GM19099 (cell line): ENCODE measurements around the gene LGALS3BP.
A peak's percentile ranks its signal among the peaks of the same experiment; 100 is the strongest.

ENCODE experiments used
- POLR2A ChIP-seq: IDR thresholded peaks from 3 replicates; pipeline ENCODE4 v1.6.1; 2011; ENCODE audit warnings: low read depth; ENCODE audit not compliant: insufficient read length; ENCODE audit errors: extremely low read depth

Gene LGALS3BP

GRCh38 chr17:79019632-79020584 is 40.2 kb upstream of the LGALS3BP start:
- TF ChIP-seq POLR2A: no peak

GRCh38 chr17:79019261-79019631 is 39.5 kb upstream of the LGALS3BP start:
- TF ChIP-seq POLR2A: no peak

- no peak for TF ChIP-seq POLR2A
These were observed 38.6 kb upstream of the LGALS3BP start for GRCh38 chr17:79018370-79018695.

- no peak for TF ChIP-seq POLR2A
These were observed 38.0 kb upstream of the LGALS3BP start for GRCh38 chr17:79017546-79018369.

GRCh38 chr17:79014158-79014758 is 34.5 kb upstream of the LGALS3BP start:
- no peak for TF ChIP-seq POLR2A

- TF ChIP-seq POLR2A: no peak
These were observed 32.9 kb upstream of the LGALS3BP start for GRCh38 chr17:79012563-79013134.

- TF ChIP-seq POLR2A: no peak
These were observed 31.9 kb upstream of the LGALS3BP start for GRCh38 chr17:79011451-79012147.

GRCh38 chr17:79010304-79010646 is 30.6 kb upstream of the LGALS3BP start:
- TF ChIP-seq POLR2A: no peak

- peak; percentile 84 for TF ChIP-seq POLR2A
These were observed 29.9 kb upstream of the LGALS3BP start, which contains the start of gene CANT1 for GRCh38 chr17:79009397-79010303. Gene CANT1, minus strand, starts transcription at chr17:79009764. Its CDS starts 12,142 bp downstream, at chr17:78997622.

GRCh38 chr17:79008666-79009387 is 29.1 kb upstream of the LGALS3BP start:
- no peak for TF ChIP-seq POLR2A

- TF ChIP-seq POLR2A: no peak
These were observed 28.0 kb upstream of the LGALS3BP start for GRCh38 chr17:79007504-79008381.
